ENCODE measurements around the gene PRKG1.

DNA sequence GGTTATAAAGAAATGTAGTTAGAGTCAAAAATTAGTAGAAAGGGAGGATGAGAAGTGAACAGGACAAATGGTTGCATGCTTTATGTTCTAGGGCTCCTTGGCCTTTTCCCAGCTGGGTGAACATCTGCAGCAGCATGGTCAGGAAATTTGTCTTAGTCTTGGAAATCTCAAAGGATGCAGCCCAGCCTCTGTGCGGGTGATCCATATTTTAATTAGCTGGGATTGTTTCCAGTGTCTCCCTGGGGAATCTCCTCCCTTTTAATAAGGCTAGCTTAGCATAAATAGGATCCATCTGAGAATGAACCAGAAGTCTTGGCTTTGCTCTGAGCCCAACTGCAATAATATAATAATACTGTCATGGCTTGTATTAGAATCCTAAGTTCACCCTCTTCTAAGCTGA lies 198.3 kb downstream of the PRKG1 start:
- TF ChIP-seq, protein P1, sequence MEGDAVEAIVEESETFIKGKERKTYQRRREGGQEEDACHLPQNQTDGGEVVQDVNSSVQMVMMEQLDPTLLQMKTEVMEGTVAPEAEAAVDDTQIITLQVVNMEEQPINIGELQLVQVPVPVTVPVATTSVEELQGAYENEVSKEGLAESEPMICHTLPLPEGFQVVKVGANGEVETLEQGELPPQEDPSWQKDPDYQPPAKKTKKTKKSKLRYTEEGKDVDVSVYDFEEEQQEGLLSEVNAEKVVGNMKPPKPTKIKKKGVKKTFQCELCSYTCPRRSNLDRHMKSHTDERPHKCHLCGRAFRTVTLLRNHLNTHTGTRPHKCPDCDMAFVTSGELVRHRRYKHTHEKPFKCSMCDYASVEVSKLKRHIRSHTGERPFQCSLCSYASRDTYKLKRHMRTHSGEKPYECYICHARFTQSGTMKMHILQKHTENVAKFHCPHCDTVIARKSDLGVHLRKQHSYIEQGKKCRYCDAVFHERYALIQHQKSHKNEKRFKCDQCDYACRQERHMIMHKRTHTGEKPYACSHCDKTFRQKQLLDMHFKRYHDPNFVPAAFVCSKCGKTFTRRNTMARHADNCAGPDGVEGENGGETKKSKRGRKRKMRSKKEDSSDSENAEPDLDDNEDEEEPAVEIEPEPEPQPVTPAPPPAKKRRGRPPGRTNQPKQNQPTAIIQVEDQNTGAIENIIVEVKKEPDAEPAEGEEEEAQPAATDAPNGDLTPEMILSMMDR (IDR thresholded peaks at IDR 0.05; ENCODE audit: insufficient read depth, low read length), result no peak
- no peak for TF ChIP-seq POLR2AphosphoS5 (IDR thresholded peaks at IDR 0.05; ENCODE audit: low read depth)

All from HL-60 (cell line).